ENCODE measurements around the gene ATAD3B. TPM values are rescaled to one million over a fixed set of nuclear protein-coding genes. Genes with fewer than 3 reads are reported as not detected.

The ATAD3B gene
- total and polyA plus RNA-seq, 2 of the 4 experiments (the other 2 are of a cell fraction): 13.8 to 29.0 TPM

GRCh38 chr1:1451696-1452364 is 19.7 kb upstream of the ATAD3B start:
- Histone ChIP-seq H2AFZ (replicated peaks; ENCODE audit: low read length, poor library complexity) (no peak overlapping the region), H3K9me1 (ENCODE audit: insufficient read depth, low read length) (no peaks in the 10 kb centered on the region), H3K9ac (ENCODE audit: low read depth, low read length) (no peak overlapping the region), H3K23ac (ENCODE audit: low read depth, low read length) (no peak overlapping the region), H2BK15ac (ENCODE audit: low read depth, low read length) (no peak overlapping the region), H2AK9ac (replicated peaks; ENCODE audit: low read depth, low read length, poor library complexity) (no peak overlapping the region), H2AK5ac (ENCODE audit: low read depth, low read length) (no peak overlapping the region), H3K18ac (ENCODE audit: low read depth, low read length) (no peak overlapping the region), H3K4me2 (ENCODE audit: low read depth, low read length) (no peak overlapping the region), H3K4me1 (ENCODE audit: control insufficient read depth, insufficient read depth, low read length) (no peaks in the 10 kb centered on the region), H3K27me3 (ENCODE audit: control insufficient read depth, insufficient read depth, low read length) (peaks cover 8% of the 10 kb centered on the region), H3K9me3 (ENCODE audit: control insufficient read depth, insufficient read depth, low read length) (no peaks in the 10 kb centered on the region), H2BK120ac (ENCODE audit: low read depth, low read length) (no peak overlapping the region), H2BK20ac (ENCODE audit: low read depth, low read length) (no peak overlapping the region), H3K79me1 (ENCODE audit: low read depth in 1 of 2, low read length in 2 of 2) (no peaks in the 10 kb centered on the region), H3K56ac (ENCODE audit: extremely low read depth, insufficient read depth, low read length) (no peak overlapping the region), H4K5ac (ENCODE audit: low read depth, low read length) (no peak overlapping the region), H2BK5ac (ENCODE audit: low read depth, low read length, poor library complexity, severe bottlenecking) (no peak overlapping the region), H4K8ac (ENCODE audit: low read depth in 2 of 2, low read length in 2 of 2) (no peak overlapping the region), H4K20me1 (ENCODE audit: insufficient read depth, low read length) (no peaks in the 10 kb centered on the region), H3K27ac (ENCODE audit: insufficient read depth, low read length) (no peak overlapping the region), H4K91ac (ENCODE audit: insufficient read depth, low read depth, low read length) (no peak overlapping the region), H3K14ac (replicated peaks; ENCODE audit: low read depth, low read length) (no peak overlapping the region), H3K36me3 (ENCODE audit: control insufficient read depth, insufficient read depth, low read length) (no peaks in the 10 kb centered on the region), H3K4ac (ENCODE audit: low read depth, low read length) (no peak overlapping the region), H3K4me3 (ENCODE audit: insufficient read depth, low read depth, low read length) (no peak overlapping the region)
- POLR2A ChIA-PET (ENCODE audit: unreplicated experiment): no interaction called here
- WGBS, 2 experiments (ENCODE audit: extremely low coverage in 2 of 2, insufficient read length in 1 of 2): 89% methylated on average over 7 of the region's 26 CpGs; no CpG with 5 or more reads in 1 of the 2 experiments
- in situ Hi-C loops (cut with MboI; ENCODE audit: low sequenced_read_pairs): no loop called here
- TF ChIP-seq MAZ (IDR thresholded peaks at IDR 0.05; ENCODE audit: borderline replicate concordance, low read depth, low read length) (no peak), MAFK (IDR thresholded peaks at IDR 0.05; ENCODE audit: low read depth, low read length) (no peak), USF2 (IDR thresholded peaks at IDR 0.05; ENCODE audit: low read depth, low read length) (no peak), FOS (IDR thresholded peaks at IDR 0.05; ENCODE audit: low read depth, low read length) (no peak), POLR2A (IDR thresholded peaks at IDR 0.05; ENCODE audit: low read depth, low read length) (no peak), RFX5 (IDR thresholded peaks at IDR 0.05; ENCODE audit: low read depth, low read length) (no peak), MXI1 (IDR thresholded peaks at IDR 0.05; ENCODE audit: borderline replicate concordance, low read depth, low read length) (no peak), RCOR1 (IDR thresholded peaks at IDR 0.05; ENCODE audit: insufficient replicate concordance, low read length) (no peak), RAD21 (IDR thresholded peaks at IDR 0.05; ENCODE audit: low read length) (no peak), NFE2L2 (IDR thresholded peaks at IDR 0.05; ENCODE audit: low read depth, low read length) (no peak)
- TF ChIP-seq, protein P1, sequence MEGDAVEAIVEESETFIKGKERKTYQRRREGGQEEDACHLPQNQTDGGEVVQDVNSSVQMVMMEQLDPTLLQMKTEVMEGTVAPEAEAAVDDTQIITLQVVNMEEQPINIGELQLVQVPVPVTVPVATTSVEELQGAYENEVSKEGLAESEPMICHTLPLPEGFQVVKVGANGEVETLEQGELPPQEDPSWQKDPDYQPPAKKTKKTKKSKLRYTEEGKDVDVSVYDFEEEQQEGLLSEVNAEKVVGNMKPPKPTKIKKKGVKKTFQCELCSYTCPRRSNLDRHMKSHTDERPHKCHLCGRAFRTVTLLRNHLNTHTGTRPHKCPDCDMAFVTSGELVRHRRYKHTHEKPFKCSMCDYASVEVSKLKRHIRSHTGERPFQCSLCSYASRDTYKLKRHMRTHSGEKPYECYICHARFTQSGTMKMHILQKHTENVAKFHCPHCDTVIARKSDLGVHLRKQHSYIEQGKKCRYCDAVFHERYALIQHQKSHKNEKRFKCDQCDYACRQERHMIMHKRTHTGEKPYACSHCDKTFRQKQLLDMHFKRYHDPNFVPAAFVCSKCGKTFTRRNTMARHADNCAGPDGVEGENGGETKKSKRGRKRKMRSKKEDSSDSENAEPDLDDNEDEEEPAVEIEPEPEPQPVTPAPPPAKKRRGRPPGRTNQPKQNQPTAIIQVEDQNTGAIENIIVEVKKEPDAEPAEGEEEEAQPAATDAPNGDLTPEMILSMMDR (conservative IDR thresholded peaks at IDR 0.05; ENCODE audit: low read depth, low read length): no peak
- BruUV-seq (replicated peaks): no TSS peak
- no peak for DNase-seq
- dilution Hi-C loops (cut with HindIII; ENCODE audit: low sequenced_read_pairs, unreplicated experiment): no loop called here
- intact Hi-C loops (cut with micrococcal nuclease): no loop called here
- CTCF ChIA-PET: no interaction called here
- no peak for ATAC-seq (ENCODE audit: low read depth)
